Neural cell (in vitro differentiated cells): ENCODE measurements around the gene TMEM53.

ENCODE experiments used
- EZH2 ChIP-seq: fragments of 200-600, 300-800 bp; shearing (Covaris generic), sonication (generic); IDR thresholded peaks from 2 replicates; pipeline ENCODE4 v1.6.1; 2014; ENCODE audit warnings: antibody characterized with exemption, low read length, borderline replicate concordance, mild to moderate bottlenecking; ENCODE audit not compliant: insufficient read depth, poor library complexity, severe bottlenecking
- MXI1 ChIP-seq: fragments of 450-650 bp; conservative IDR thresholded peaks from 2 replicates; pipeline ENCODE4 v1.6.1; 2014; ENCODE audit warnings: antibody characterized with exemption, mild to moderate bottlenecking; ENCODE audit not compliant: poor library complexity, severe bottlenecking
- POLR2AphosphoS5 ChIP-seq: IDR thresholded peaks from 2 replicates; pipeline ENCODE4 v1.6.1; 2012
- TAF1 ChIP-seq: IDR thresholded peaks from 2 replicates; pipeline ENCODE4 v1.6.1; 2012; ENCODE audit warnings: low read depth
- TF ChIP-seq, protein P1 (sequence below): fragments of 450-650 bp; IDR thresholded peaks from 2 replicates; pipeline ENCODE4 v1.5.1; 2014; ENCODE audit warnings: antibody characterized with exemption, mild to moderate bottlenecking, moderate library complexity; ENCODE audit not compliant: poor library complexity, severe bottlenecking

- TF ChIP-seq POLR2AphosphoS5 (no peak), EZH2 (no peak), TAF1 (no peak), MXI1 (no peak)
- TF ChIP-seq, protein P1, sequence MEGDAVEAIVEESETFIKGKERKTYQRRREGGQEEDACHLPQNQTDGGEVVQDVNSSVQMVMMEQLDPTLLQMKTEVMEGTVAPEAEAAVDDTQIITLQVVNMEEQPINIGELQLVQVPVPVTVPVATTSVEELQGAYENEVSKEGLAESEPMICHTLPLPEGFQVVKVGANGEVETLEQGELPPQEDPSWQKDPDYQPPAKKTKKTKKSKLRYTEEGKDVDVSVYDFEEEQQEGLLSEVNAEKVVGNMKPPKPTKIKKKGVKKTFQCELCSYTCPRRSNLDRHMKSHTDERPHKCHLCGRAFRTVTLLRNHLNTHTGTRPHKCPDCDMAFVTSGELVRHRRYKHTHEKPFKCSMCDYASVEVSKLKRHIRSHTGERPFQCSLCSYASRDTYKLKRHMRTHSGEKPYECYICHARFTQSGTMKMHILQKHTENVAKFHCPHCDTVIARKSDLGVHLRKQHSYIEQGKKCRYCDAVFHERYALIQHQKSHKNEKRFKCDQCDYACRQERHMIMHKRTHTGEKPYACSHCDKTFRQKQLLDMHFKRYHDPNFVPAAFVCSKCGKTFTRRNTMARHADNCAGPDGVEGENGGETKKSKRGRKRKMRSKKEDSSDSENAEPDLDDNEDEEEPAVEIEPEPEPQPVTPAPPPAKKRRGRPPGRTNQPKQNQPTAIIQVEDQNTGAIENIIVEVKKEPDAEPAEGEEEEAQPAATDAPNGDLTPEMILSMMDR: no peak
Measured at GRCh38 chr1:44700573-44700972, 26.3 kb upstream of the TMEM53 start.
